ENCODE data around the gene LBP.

GRCh38 chr20:38302786-38303185, 43.5 kb upstream of the LBP start:
- TF ChIP-seq USF1 (IDR thresholded peaks at IDR 0.05) (no peak), MAX (IDR thresholded peaks at IDR 0.05) (no peak), CEBPB (IDR thresholded peaks at IDR 0.05) (no peak), EP300 (IDR thresholded peaks at IDR 0.05; ENCODE audit: borderline replicate concordance) (no peak), TCF12 (IDR thresholded peaks at IDR 0.05; ENCODE audit: low read depth) (no peak), RAD21 (IDR thresholded peaks at IDR 0.05; ENCODE audit: low read depth) (no peak), ZBTB7A (IDR thresholded peaks at IDR 0.05; ENCODE audit: low read depth) (no peak), TEAD4 (IDR thresholded peaks at IDR 0.05) (no peak), FOXM1 (IDR thresholded peaks at IDR 0.05; ENCODE audit: borderline replicate concordance, low read depth) (no peak)

Measured in Ishikawa (cell line).